Astrocyte of the hippocampus (primary cell): ENCODE data around the gene TBC1D13.
"Not testable (repeated sequence)": the region's sequence is repeated elsewhere in the genome, so short reads cannot be mapped to it uniquely, and the experiment has no call there.

Source experiments
- DNase-seq: peaks from one replicate; pipeline ENCODE4 v3.0.0; 2011; ENCODE audit warnings: low read depth, low spot score

TBC1D13 gene

GRCh38 chr9:128782669-128783068 is 4.4 kb upstream of the TBC1D13 start:
- no peak for DNase-seq

- DNase-seq: no peak
Measured at GRCh38 chr9:128785427-128785826, 1.6 kb upstream of the TBC1D13 start.

- DNase-seq: peak; percentile 22
Measured at GRCh38 chr9:128787659-128788058, 606 bp downstream of the TBC1D13 start.

GRCh38 chr9:128788445-128788844 is 1.4 kb downstream of the TBC1D13 start:
- no peak for DNase-seq

- no peak for DNase-seq
Measured at GRCh38 chr9:128790536-128790935, 3.5 kb downstream of the TBC1D13 start.

GRCh38 chr9:128792134-128792533 is 5.1 kb downstream of the TBC1D13 start:
- no peak for DNase-seq

GRCh38 chr9:128792978-128793686 is 6.1 kb downstream of the TBC1D13 start:
- no peak for DNase-seq

- not testable (repeated sequence) for DNase-seq
Measured at GRCh38 chr9:128794961-128795360, 7.9 kb downstream of the TBC1D13 start.

- no peak for DNase-seq
Measured at GRCh38 chr9:128798896-128799295, 11.8 kb downstream of the TBC1D13 start.

- DNase-seq: no peak
Measured at GRCh38 chr9:128800061-128800460, 13.0 kb downstream of the TBC1D13 start.

GRCh38 chr9:128802482-128802881 is 15.4 kb downstream of the TBC1D13 start:
- DNase-seq: no peak

GRCh38 chr9:128805661-128806060 is 18.6 kb downstream of the TBC1D13 start:
- DNase-seq: no peak

GRCh38 chr9:128807827-128808226 is 20.8 kb downstream of the TBC1D13 start:
- no peak for DNase-seq

- no peak for DNase-seq
Measured at GRCh38 chr9:128808543-128808942, 21.5 kb downstream of the TBC1D13 start.

- DNase-seq: no peak
Measured at GRCh38 chr9:128809036-128809599, 22.1 kb downstream of the TBC1D13 start.

GRCh38 chr9:128809831-128810230 is 22.8 kb downstream of the TBC1D13 start:
- DNase-seq: no peak

- DNase-seq: no peak
Measured at GRCh38 chr9:128810873-128811272, 23.8 kb downstream of the TBC1D13 start.

- peak; percentile 99 for DNase-seq
Measured at GRCh38 chr9:128818099-128818838, 31.2 kb downstream of the TBC1D13 start, which contains the start of gene ENDOG. Gene ENDOG (plus strand): TSS chr9:128818500. CDS start chr9:128818685, 185 bp downstream.

- DNase-seq: no peak
Measured at GRCh38 chr9:128818839-128819715, 32.0 kb downstream of the TBC1D13 start.

- no peak for DNase-seq
Measured at GRCh38 chr9:128819716-128820664, 32.9 kb downstream of the TBC1D13 start.
